HG03108 (cell line): ENCODE data around the gene ST8SIA4.

ENCODE experiments used
- ATAC-seq: cut with Tn5 transposase; IDR thresholded peaks from one replicate; pipeline ENCODE4 v1.9.1; 2021; ENCODE audit warnings: moderate library complexity; ENCODE audit not compliant: unreplicated experiment

Gene ST8SIA4

GRCh38 chr5:100872408-100873190, 30.5 kb downstream of the ST8SIA4 start:
- ATAC-seq, result no peak

- no peak for ATAC-seq
Observed at GRCh38 chr5:100867039-100867562, 36.0 kb downstream of the ST8SIA4 start.

GRCh38 chr5:100864931-100865330, 38.2 kb downstream of the ST8SIA4 start:
- ATAC-seq, result no peak

GRCh38 chr5:100863739-100864138, 39.3 kb downstream of the ST8SIA4 start:
- ATAC-seq, result no peak

GRCh38 chr5:100861148-100861547, 41.9 kb downstream of the ST8SIA4 start:
- no peak for ATAC-seq

GRCh38 chr5:100860407-100860806, 42.7 kb downstream of the ST8SIA4 start:
- no peak for ATAC-seq

GRCh38 chr5:100858987-100859545, 44.0 kb downstream of the ST8SIA4 start:
- ATAC-seq, result no peak

- no peak for ATAC-seq
Observed at GRCh38 chr5:100856462-100856861, 46.6 kb downstream of the ST8SIA4 start.

GRCh38 chr5:100855937-100856430, 47.1 kb downstream of the ST8SIA4 start:
- no peak for ATAC-seq

- no peak for ATAC-seq
Observed at GRCh38 chr5:100855295-100855694, 47.8 kb downstream of the ST8SIA4 start.

GRCh38 chr5:100854591-100854990, 48.5 kb downstream of the ST8SIA4 start:
- ATAC-seq, result no peak

GRCh38 chr5:100853582-100853981, 49.5 kb downstream of the ST8SIA4 start:
- ATAC-seq, result no peak

- peak; percentile 94 for ATAC-seq
Observed at GRCh38 chr5:100852988-100853449, 50.1 kb downstream of the ST8SIA4 start.

- ATAC-seq, result no peak
Observed at GRCh38 chr5:100852051-100852450, 51.0 kb downstream of the ST8SIA4 start.

GRCh38 chr5:100846772-100847171, 56.3 kb downstream of the ST8SIA4 start:
- ATAC-seq, result no peak

GRCh38 chr5:100842080-100842479, 61.0 kb downstream of the ST8SIA4 start:
- ATAC-seq, result no peak

- no peak for ATAC-seq
Observed at GRCh38 chr5:100841358-100842076, 61.6 kb downstream of the ST8SIA4 start.

GRCh38 chr5:100840789-100841188, 62.3 kb downstream of the ST8SIA4 start:
- peak; percentile 29 for ATAC-seq

GRCh38 chr5:100840370-100840769, 62.7 kb downstream of the ST8SIA4 start:
- peak; percentile 70 for ATAC-seq

GRCh38 chr5:100838048-100838473, 65.0 kb downstream of the ST8SIA4 start:
- no peak for ATAC-seq

- no peak for ATAC-seq
Observed at GRCh38 chr5:100834519-100834918, 68.6 kb downstream of the ST8SIA4 start.
